Measurements from ENCODE around the gene VPS13A.

The VPS13A gene

DNA sequence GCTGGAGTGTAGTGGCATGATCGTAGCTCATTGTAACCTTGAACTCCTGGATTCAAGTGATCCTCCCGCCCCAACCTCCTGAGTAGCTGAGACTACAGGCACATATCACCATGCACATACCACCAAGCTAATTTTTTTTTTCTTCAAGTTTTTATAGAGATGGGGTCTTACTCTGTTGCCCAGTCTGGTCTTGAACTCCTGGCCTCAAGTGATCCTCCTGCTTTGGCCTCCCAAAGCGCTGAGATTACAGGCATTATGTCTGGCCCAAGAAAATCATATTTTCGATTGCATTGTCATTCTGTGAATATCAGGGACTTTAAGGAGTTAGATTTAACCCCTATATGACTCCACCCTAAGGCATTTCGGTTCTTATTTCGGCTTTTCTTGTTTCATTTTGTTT is 116.6 kb downstream of the VPS13A start:
- Histone ChIP-seq H2AFZ (no peak overlapping the region), H3K27ac (no peak overlapping the region), H3K36me3 (ENCODE audit: control insufficient read depth, insufficient read depth, low read length) (no peaks in the 10 kb centered on the region), H3K4me1 (no peaks in the 10 kb centered on the region), H3K9ac (no peak overlapping the region), H3K27me3 (ENCODE audit: control insufficient read depth, insufficient read depth, low read length) (no peaks in the 10 kb centered on the region), H3K9me3 (ENCODE audit: control insufficient read depth, low read length) (no peaks in the 10 kb centered on the region), H3K4me3 (ENCODE audit: low read depth, low read length) (no peak overlapping the region), H3K79me2 (no peaks in the 10 kb centered on the region), H3K4me2 (ENCODE audit: low read length) (no peak overlapping the region)
- TF ChIP-seq, protein P1, sequence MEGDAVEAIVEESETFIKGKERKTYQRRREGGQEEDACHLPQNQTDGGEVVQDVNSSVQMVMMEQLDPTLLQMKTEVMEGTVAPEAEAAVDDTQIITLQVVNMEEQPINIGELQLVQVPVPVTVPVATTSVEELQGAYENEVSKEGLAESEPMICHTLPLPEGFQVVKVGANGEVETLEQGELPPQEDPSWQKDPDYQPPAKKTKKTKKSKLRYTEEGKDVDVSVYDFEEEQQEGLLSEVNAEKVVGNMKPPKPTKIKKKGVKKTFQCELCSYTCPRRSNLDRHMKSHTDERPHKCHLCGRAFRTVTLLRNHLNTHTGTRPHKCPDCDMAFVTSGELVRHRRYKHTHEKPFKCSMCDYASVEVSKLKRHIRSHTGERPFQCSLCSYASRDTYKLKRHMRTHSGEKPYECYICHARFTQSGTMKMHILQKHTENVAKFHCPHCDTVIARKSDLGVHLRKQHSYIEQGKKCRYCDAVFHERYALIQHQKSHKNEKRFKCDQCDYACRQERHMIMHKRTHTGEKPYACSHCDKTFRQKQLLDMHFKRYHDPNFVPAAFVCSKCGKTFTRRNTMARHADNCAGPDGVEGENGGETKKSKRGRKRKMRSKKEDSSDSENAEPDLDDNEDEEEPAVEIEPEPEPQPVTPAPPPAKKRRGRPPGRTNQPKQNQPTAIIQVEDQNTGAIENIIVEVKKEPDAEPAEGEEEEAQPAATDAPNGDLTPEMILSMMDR (IDR thresholded peaks at IDR 0.05): no peak

GRCh38 chr9:77304543-77304942 is 127.2 kb downstream of the VPS13A start:
- Histone ChIP-seq H3K9me3 (ENCODE audit: control insufficient read depth, low read length) (no peaks in the 10 kb centered on the region), H2AFZ (no peak overlapping the region), H3K27ac (no peak overlapping the region), H3K79me2 (no peaks in the 10 kb centered on the region), H3K27me3 (ENCODE audit: control insufficient read depth, insufficient read depth, low read length) (no peaks in the 10 kb centered on the region), H3K9ac (no peak overlapping the region), H3K4me1 (no peaks in the 10 kb centered on the region), H3K4me2 (ENCODE audit: low read length) (no peak overlapping the region), H3K36me3 (ENCODE audit: control insufficient read depth, insufficient read depth, low read length) (no peaks in the 10 kb centered on the region), H3K4me3 (ENCODE audit: low read depth, low read length) (no peak overlapping the region)
- TF ChIP-seq, protein P1 (IDR thresholded peaks at IDR 0.05): no peak

- Histone ChIP-seq H3K4me1 (no peaks in the 10 kb centered on the region), H2AFZ (no peak overlapping the region), H3K79me2 (no peaks in the 10 kb centered on the region), H3K4me2 (ENCODE audit: low read length) (no peak overlapping the region), H3K4me3 (ENCODE audit: low read depth, low read length) (no peak overlapping the region), H3K36me3 (ENCODE audit: control insufficient read depth, insufficient read depth, low read length) (no peaks in the 10 kb centered on the region), H3K9me3 (ENCODE audit: control insufficient read depth, low read length) (no peaks in the 10 kb centered on the region), H3K27me3 (ENCODE audit: control insufficient read depth, insufficient read depth, low read length) (no peaks in the 10 kb centered on the region), H3K27ac (no peak overlapping the region), H3K9ac (no peak overlapping the region)
- TF ChIP-seq, protein P1 (IDR thresholded peaks at IDR 0.05): no peak
Observed at GRCh38 chr9:77305622-77306400, 128.5 kb downstream of the VPS13A start.

- H2AFZ ChIP-seq: no peak overlapping the region
- H3K27ac ChIP-seq: no peak overlapping the region
- no peaks in the 10 kb centered on the region for H3K9me3 ChIP-seq (ENCODE audit: control insufficient read depth, low read length)
- no peaks in the 10 kb centered on the region for H3K36me3 ChIP-seq (ENCODE audit: control insufficient read depth, insufficient read depth, low read length)
- no peak overlapping the region for H3K4me3 ChIP-seq (ENCODE audit: low read depth, low read length)
- H3K4me1 ChIP-seq: no peaks in the 10 kb centered on the region
- TF ChIP-seq, protein P1 (IDR thresholded peaks at IDR 0.05): no peak
- no peak overlapping the region for H3K9ac ChIP-seq
- H3K27me3 ChIP-seq (ENCODE audit: control insufficient read depth, insufficient read depth, low read length): no peaks in the 10 kb centered on the region
- H3K4me2 ChIP-seq (ENCODE audit: low read length): no peak overlapping the region
- no peaks in the 10 kb centered on the region for H3K79me2 ChIP-seq
Observed at GRCh38 chr9:77307166-77307565, 129.8 kb downstream of the VPS13A start.

DNA sequence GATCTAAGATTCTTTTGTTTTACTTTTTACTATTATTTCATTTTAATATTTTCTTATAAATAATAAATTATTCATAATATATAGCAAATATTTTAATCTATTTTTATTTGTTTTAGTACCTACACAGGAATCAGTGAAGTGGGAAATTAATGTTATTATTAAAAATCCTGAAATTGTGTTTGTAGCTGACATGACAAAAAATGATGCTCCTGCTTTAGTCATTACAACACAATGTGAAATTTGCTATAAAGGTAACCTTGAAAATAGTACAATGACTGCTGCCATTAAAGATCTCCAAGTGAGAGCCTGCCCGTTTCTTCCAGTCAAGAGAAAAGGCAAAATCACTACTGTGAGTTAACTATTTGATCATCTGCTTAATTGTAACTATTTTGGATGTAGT is 138.7 kb downstream of the VPS13A start:
- Histone ChIP-seq H3K9ac (no peak overlapping the region), H3K4me3 (ENCODE audit: low read depth, low read length) (no peak overlapping the region), H3K79me2 (no peaks in the 10 kb centered on the region), H3K4me2 (ENCODE audit: low read length) (no peak overlapping the region), H3K27ac (no peak overlapping the region), H3K27me3 (ENCODE audit: control insufficient read depth, insufficient read depth, low read length) (no peaks in the 10 kb centered on the region), H3K9me3 (ENCODE audit: control insufficient read depth, low read length) (no peaks in the 10 kb centered on the region), H3K4me1 (no peaks in the 10 kb centered on the region), H3K36me3 (ENCODE audit: control insufficient read depth, insufficient read depth, low read length) (no peaks in the 10 kb centered on the region), H2AFZ (no peak overlapping the region)
- TF ChIP-seq, protein P1 (IDR thresholded peaks at IDR 0.05): no peak

All from parathyroid adenoma (tissue), 2 donors.